PC-3 (cell line): Measurements from ENCODE around the gene SAP30BP. TPM values are rescaled to one million over a fixed set of nuclear protein-coding genes. Genes with fewer than 3 reads are reported as not detected.

Experiments used
- ATAC-seq: fragments of 200-7000 bp; cut with Tn5 transposase; 2 replicates; pipeline ENCODE4 v1.9.1; 2020; ENCODE audit warnings: mild to moderate bottlenecking, moderate library complexity
- BruUV-seq: library from RNA; stranded (reverse); fragments of 400-500 nt; replicated peaks from 2 replicates; lab custom pipeline; 2021; lab: Mats Ljungman, UMichigan
- CTCF ChIA-PET: fragments of 300-600 bp; sonication (Branson Sonifier 250); formaldehyde crosslinking; loops from one replicate; lab custom pipeline; 2022; ENCODE audit warnings: antibody characterized with exemption; lab: Charles Lee
- POLR2A ChIA-PET: fragments of 300-600 bp; sonication (Branson Sonifier 250); formaldehyde crosslinking; loops from one replicate; lab custom pipeline; 2022; ENCODE audit warnings: antibody characterized with exemption; ENCODE audit not compliant: unreplicated experiment; lab: Charles Lee
- DNase-seq: peaks from one replicate; pipeline ENCODE4 v3.0.0-alpha.2; 2015
- H2AFZ ChIP-seq: fragments of 300-600 bp; sonication (generic); 2 replicates; pipeline ENCODE4 v1.6.0; 2016; ENCODE audit warnings: antibody characterized with exemption, low read length
- H3F3A ChIP-seq: fragments of 300-600 bp; sonication (generic); one replicate; pipeline ENCODE4 v1.6.0; 2017; ENCODE audit warnings: antibody characterized with exemption, low read length, control low read depth, mild to moderate bottlenecking; ENCODE audit not compliant: unreplicated experiment
- H3K27ac ChIP-seq: fragments of 300-600 bp; sonication (generic); 2 replicates; pipeline ENCODE4 v1.5.1; 2016; ENCODE audit warnings: mild to moderate bottlenecking, low read length
- H3K27me3 ChIP-seq: fragments of 300-600 bp; sonication (generic); 2 replicates; pipeline ENCODE4 v1.6.1; 2016; ENCODE audit warnings: low read length, mixed read lengths
- H3K36me3 ChIP-seq: fragments of 300-600 bp; sonication (generic); 2 replicates; pipeline ENCODE4 v1.6.1; 2016; ENCODE audit warnings: low read depth, mixed run types, low read length, mixed read lengths
- H3K4me1 ChIP-seq: fragments of 300-600 bp; sonication (generic); 2 replicates; pipeline ENCODE4 v1.5.1; 2016; ENCODE audit warnings: low read length; ENCODE audit not compliant: insufficient read depth
- H3K4me2 ChIP-seq: fragments of 300-600 bp; sonication (generic); 2 replicates; pipeline ENCODE4 v1.6.0; 2016; ENCODE audit warnings: low read length
- H3K4me3 ChIP-seq: fragments of 300-600 bp; sonication (generic); 2 replicates; pipeline ENCODE4 v1.5.1; 2016; ENCODE audit warnings: mild to moderate bottlenecking, low read length, mixed read lengths
- H3K79me2 ChIP-seq: fragments of 300-600 bp; sonication (generic); 2 replicates; pipeline ENCODE4 v1.6.1; 2017; ENCODE audit warnings: low read length, mixed read lengths
- H3K9ac ChIP-seq: fragments of 300-600 bp; sonication (generic); 2 replicates; pipeline ENCODE4 v1.6.0; 2016; ENCODE audit warnings: mild to moderate bottlenecking, low read length
- H3K9me2 ChIP-seq: fragments of 300-600 bp; sonication (generic); replicated peaks from 2 replicates; pipeline ENCODE4 v1.6.1; 2016; ENCODE audit warnings: mixed run types, low read length, mixed read lengths
- H3K9me3 ChIP-seq: fragments of 300-600 bp; sonication (generic); 2 replicates; pipeline ENCODE4 v1.6.1; 2016; ENCODE audit warnings: low read length, mixed read lengths
- H4K20me1 ChIP-seq: fragments of 300-600 bp; sonication (generic); 2 replicates; pipeline ENCODE4 v1.6.1; 2016; ENCODE audit warnings: low read length, mixed read lengths
- CTCF ChIP-seq: fragments of 300-600 bp; sonication (generic); conservative IDR thresholded peaks from 2 replicates; pipeline ENCODE4 v1.5.1; 2017; ENCODE audit warnings: antibody characterized with exemption, low read depth, mild to moderate bottlenecking, low read length
- EZH2 ChIP-seq: fragments of 300-600 bp; sonication (generic); IDR thresholded peaks from one replicate; pipeline ENCODE4 v1.6.1; 2017; ENCODE audit warnings: antibody characterized with exemption, mild to moderate bottlenecking, low read length; ENCODE audit not compliant: unreplicated experiment
- EZH2phosphoT487 ChIP-seq: fragments of 300-600 bp; sonication (generic); IDR thresholded peaks from 2 replicates; pipeline ENCODE4 v1.6.1; 2018; ENCODE audit warnings: mild to moderate bottlenecking, antibody characterized with exemption, low read length, borderline replicate concordance
- intact Hi-C: fragments of 100-400 bp; cut with micrococcal nuclease; formaldehyde crosslinking; loops from 2 replicates; pipeline ENCODE4 v1.9.0; 2023
- total RNA-seq: library from RNA; depleted of rRNA; stranded (reverse); fragments of >200 nt; gene quantifications from 2 replicates; pipeline ENCODE4 v1.2.3, GENCODE V29; 2014

The SAP30BP gene
- total RNA-seq, 1 experiment from 2014 or later: 97.8 TPM

GRCh38 chr17:75685499-75685898, 18.4 kb downstream of the SAP30BP start:
- ATAC-seq (no peak), DNase-seq (no peak)
- Histone ChIP-seq H3K36me3 (peaks cover 12% of the 10 kb centered on the region), H2AFZ (no peak overlapping the region), H3K9ac (no peak overlapping the region), H3K27me3 (no peaks in the 10 kb centered on the region), H3K4me1 (peaks cover 80% of the 10 kb centered on the region), H3K79me2 (peaks cover 81% of the 10 kb centered on the region), H3K9me2 (no peaks in the 10 kb centered on the region), H4K20me1 (no peaks in the 10 kb centered on the region), H3F3A (peaks cover 9% of the 10 kb centered on the region), H3K4me3 (no peak overlapping the region), H3K9me3 (no peaks in the 10 kb centered on the region), H3K4me2 (peak overlapping the region; percentile 77), H3K27ac (peak overlapping the region; percentile 88)
- BruUV-seq: TSS peak; percentile 43
- POLR2A ChIA-PET: no interaction called here
- CTCF ChIA-PET: no interaction called here
- TF ChIP-seq CTCF: no peak
- no peak for TF ChIP-seq EZH2
- TF ChIP-seq EZH2phosphoT487: no peak
- intact Hi-C loops: no loop called here

DNA sequence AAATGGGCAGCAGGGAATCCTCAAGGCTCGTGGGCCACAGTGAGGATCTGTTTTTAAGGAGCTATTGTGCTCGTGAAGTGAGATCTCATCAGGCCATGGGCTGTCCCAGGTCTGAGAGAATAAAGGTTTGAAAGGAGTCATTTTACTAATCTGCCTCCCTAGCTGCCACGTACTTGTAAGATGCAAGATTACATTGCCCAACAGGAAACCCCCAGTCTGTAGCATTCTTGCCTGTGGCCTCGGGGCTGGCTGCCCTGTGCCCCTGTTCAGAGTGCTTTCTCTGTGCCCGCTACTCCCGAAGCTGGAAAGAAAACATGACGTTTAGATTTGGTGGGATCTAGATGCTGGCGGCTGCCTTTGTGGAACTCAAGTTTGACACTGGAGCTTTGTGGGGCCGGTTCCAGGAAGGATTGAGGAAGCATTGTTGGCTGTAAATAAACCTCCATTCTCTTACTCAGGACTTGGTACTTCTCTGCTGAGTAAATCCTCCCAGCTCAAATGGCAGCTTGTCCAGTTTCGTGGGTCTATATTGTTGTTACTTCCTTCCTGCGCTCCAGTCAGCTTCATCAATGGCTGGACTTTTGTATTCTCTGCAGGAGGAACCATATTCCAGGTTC, 21.2 kb downstream of the SAP30BP start:
- POLR2A ChIA-PET: no interaction called here

GRCh38 chr17:75689441-75689873, 22.3 kb downstream of the SAP30BP start:
- Histone ChIP-seq H3F3A (peaks cover 5% of the 10 kb centered on the region), H3K4me1 (peaks cover 88% of the 10 kb centered on the region), H3K4me3 (no peak overlapping the region), H2AFZ (no peak overlapping the region), H3K4me2 (peak overlapping the region; percentile 47), H3K27me3 (no peaks in the 10 kb centered on the region), H3K9me2 (no peaks in the 10 kb centered on the region), H3K9ac (no peak overlapping the region), H3K27ac (peak overlapping the region; percentile 59), H3K36me3 (peaks cover 31% of the 10 kb centered on the region), H4K20me1 (peaks cover 4% of the 10 kb centered on the region; the same call in 1 of the 2 replicates), H3K79me2 (peaks cover 86% of the 10 kb centered on the region), H3K9me3 (no peaks in the 10 kb centered on the region)
- ChIA-PET CTCF (interaction anchor here (0.7 to 1.0 kb wide), 4 partner anchors 10 to 124 kb away, joined by 3 to 10 read pairs (median 6); no protein-coding TSS in a partner anchor), POLR2A (interaction anchor here (0.7 to 1.0 kb wide), 4 partner anchors 31 to 96 kb away, joined by 3 to 7 read pairs (median 3); partner anchors contain the start of gene ITGB4)
- intact Hi-C loops: no loop called here
- BruUV-seq: no TSS peak
- ATAC-seq (peak; percentile 54), DNase-seq (peak; percentile 99)
- no peak for TF ChIP-seq CTCF
- no peak for TF ChIP-seq EZH2phosphoT487
- no peak for TF ChIP-seq EZH2

More for the DNA sequence above, 21.2 kb downstream of the SAP30BP start:
- Histone ChIP-seq H2AFZ (no peak overlapping the region), H3K9me2 (no peaks in the 10 kb centered on the region), H3K27ac (peak overlapping the region; percentile 59), H3K4me3 (no peak overlapping the region), H3K4me1 (peaks cover 88% of the 10 kb centered on the region), H3K79me2 (peaks cover 85% of the 10 kb centered on the region), H3K9ac (no peak overlapping the region), H3K4me2 (peak overlapping the region; percentile 47), H3K9me3 (no peaks in the 10 kb centered on the region), H3F3A (peaks cover 12% of the 10 kb centered on the region), H3K36me3 (peaks cover 24% of the 10 kb centered on the region), H3K27me3 (no peaks in the 10 kb centered on the region), H4K20me1 (peaks cover 4% of the 10 kb centered on the region; the same call in 1 of the 2 replicates)
- CTCF ChIA-PET: interaction anchor here (0.6 kb wide), 1 partner anchor 25 kb away, joined by 3 read pairs; no protein-coding TSS in a partner anchor
- ATAC-seq: no peak
- DNase-seq: no peak
- intact Hi-C loops: no loop called here
- BruUV-seq: no TSS peak
- TF ChIP-seq EZH2: no peak
